ENCODE data around the gene POLD2.

DNA sequence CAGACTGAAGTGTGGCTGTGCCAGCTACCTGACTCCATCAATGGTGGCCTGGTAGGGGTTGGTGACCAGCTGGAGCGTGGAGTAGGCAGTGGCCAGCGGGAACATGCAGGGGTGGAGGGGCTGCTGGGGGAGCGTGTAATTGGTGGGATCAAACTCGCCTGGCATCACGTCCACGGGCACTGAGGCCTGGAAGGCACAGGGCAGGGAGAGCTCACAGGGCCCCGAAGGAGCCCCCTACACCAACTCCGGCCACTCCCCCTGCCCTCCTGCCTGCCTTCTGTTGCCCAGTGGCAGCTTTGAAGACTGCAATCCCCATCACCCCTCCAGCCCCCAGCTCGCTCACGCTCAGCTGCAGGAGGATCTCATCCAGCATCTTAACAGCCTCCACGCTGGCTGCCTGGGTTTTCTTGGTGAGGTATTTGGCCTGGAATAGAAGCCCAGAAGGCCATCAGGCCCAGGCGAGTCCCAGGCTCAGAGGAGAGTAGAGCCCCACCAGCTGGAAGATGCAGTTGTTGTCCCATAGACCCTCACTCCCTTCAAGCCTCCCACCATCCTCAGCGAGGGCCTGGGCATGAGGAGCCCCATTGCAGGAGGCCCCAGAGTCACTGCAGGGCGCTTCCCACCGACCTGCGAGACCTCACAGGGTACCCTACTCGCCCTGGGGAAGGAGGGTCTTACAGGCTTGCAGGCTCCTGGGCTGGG lies 7.1 kb downstream of the POLD2 start:
- TF ChIP-seq, protein P1, sequence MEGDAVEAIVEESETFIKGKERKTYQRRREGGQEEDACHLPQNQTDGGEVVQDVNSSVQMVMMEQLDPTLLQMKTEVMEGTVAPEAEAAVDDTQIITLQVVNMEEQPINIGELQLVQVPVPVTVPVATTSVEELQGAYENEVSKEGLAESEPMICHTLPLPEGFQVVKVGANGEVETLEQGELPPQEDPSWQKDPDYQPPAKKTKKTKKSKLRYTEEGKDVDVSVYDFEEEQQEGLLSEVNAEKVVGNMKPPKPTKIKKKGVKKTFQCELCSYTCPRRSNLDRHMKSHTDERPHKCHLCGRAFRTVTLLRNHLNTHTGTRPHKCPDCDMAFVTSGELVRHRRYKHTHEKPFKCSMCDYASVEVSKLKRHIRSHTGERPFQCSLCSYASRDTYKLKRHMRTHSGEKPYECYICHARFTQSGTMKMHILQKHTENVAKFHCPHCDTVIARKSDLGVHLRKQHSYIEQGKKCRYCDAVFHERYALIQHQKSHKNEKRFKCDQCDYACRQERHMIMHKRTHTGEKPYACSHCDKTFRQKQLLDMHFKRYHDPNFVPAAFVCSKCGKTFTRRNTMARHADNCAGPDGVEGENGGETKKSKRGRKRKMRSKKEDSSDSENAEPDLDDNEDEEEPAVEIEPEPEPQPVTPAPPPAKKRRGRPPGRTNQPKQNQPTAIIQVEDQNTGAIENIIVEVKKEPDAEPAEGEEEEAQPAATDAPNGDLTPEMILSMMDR (IDR thresholded peaks at IDR 0.05; ENCODE audit: low read depth, low read length, poor library complexity, severe bottlenecking), result no peak
- no peak for TF ChIP-seq EZH2phosphoT487 (IDR thresholded peaks at IDR 0.05; ENCODE audit: borderline replicate concordance, low read length)

Measured in DOHH2 (cell line).